Right cardiac atrium (tissue), 5 donors: ENCODE results near the gene HMGXB4. TPM values are rescaled to one million over a fixed set of nuclear protein-coding genes. Genes with fewer than 3 reads are reported as not detected.
A peak's percentile ranks its signal among the peaks of the same experiment; 100 is the strongest.

ENCODE experiments used
- ATAC-seq, 2 donors: fragments of 200-7000 bp; cut with Tn5 transposase; one replicate each; pipeline versions ENCODE4 v1.8.0 to v1.9.1; 2020; ENCODE audit warnings: moderate library complexity in 2 of 2, mild to moderate bottlenecking in 1 of 2
- DNase-seq, 3 donors: peaks; one replicate each; pipeline ENCODE4 v3.0.0-alpha.2; 2020
- H3K27ac ChIP-seq: one replicate; pipeline ENCODE4 v1.5.1; 2013; ENCODE audit warnings: mild to moderate bottlenecking, low read length, control low read depth, moderate library complexity
- H3K27me3 ChIP-seq: one replicate; pipeline ENCODE4 v1.6.1; 2013; ENCODE audit not compliant: control insufficient read depth, insufficient read depth
- H3K4me1 ChIP-seq: one replicate; pipeline ENCODE4 v1.6.1; 2013; ENCODE audit warnings: low read length; ENCODE audit not compliant: control insufficient read depth, insufficient read depth
- H3K4me3 ChIP-seq: one replicate; pipeline ENCODE4 v1.5.1; 2013; ENCODE audit warnings: low read length, control low read depth
- H3K9me3 ChIP-seq: one replicate; pipeline ENCODE4 v1.6.1; 2013; ENCODE audit warnings: low read length; ENCODE audit not compliant: control insufficient read depth
- WGBS: extraction: QIAGEN DNeasy Blood & Tissue Kit; methylation state at CpG from one replicate; pipeline ENCODE4 v1.1.7; 2013; 5-methylcytosine and 5-hydroxymethylcytosine counted together
- intact Hi-C, 4 donors: fragments of 100-400 bp; cut with DNase I; formaldehyde crosslinking; loops; one replicate each; pipeline versions ENCODE4 v1.11.0 to v1.14.0; 2022 to 2023
- microRNA-seq, 2 donors: library from miRNA; unstranded; fragments of <30 nt; microRNA quantifications; one replicate each; pipeline ENCODE4 v1.2.0, GENCODE V29; 2020 to 2021
- polyA plus RNA-seq: library from polyadenylated mRNA; stranded (reverse); fragments of 200-250 nt; gene quantifications from one replicate; pipeline ENCODE4 v1.2.3, GENCODE V29; 2013
- total RNA-seq, 4 donors: library from RNA; stranded (reverse); fragmentation: NEBNext Ultra II Directional; extraction: Animal tissue kit (Norgen Biotek cat#: 25700); gene quantifications; one replicate each; pipeline ENCODE4 v1.2.1, GENCODE V29; 2021
- donor health status: healthy with polysubstance abuse.
- donor health status: DM: no; HTN: yes; CAD: no.
- donor health status: DM: no; HTN: no; CAD: no.
- donor health status: DM: no; HTN: yes; CAD: no; lungs with severe emphysema.
- donor health status: DM: yes; HTN: yes; CAD: no.

Gene HMGXB4
- total and polyA plus RNA-seq, 5 donors = 5.7 to 11.3 (median 10.5) TPM

DNA sequence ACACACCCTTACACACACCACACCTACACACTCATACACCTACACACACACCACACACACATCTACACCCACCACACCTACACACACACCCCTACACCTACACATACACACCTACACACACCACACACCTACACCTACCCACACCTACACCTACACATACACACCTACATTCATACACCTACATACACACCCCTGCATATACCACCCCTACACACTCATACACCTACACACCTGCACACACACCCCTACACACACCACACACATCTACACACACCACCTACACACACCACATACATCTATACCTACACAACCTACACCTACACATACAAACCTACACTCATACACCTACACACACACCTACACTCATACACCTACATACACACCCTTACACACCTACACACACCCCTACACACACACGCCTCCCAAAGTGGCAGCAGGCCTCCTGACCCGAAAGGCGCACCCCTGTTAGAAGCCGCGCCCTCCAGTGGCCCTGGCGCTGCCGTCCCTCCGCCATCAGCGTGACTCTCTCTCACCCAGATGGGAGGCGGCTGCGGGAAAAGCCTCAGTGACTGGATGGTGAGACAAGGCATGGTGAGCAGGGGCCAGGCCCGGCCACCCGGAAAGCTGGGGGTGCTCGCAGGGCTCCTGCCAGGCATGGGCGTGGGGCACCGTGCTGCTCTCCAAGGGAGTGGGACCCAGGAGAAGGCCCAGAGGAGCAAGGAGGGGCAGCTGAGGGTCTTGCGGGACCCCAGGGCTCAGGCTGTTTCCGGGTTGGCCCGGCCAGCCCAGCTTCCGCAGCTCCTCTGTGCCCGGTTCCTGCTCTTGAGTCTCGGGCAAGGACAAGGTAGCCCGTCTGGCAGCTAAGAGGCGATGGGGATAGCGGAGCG is 86.6 kb downstream of the HMGXB4 start:
- no peak overlapping the region for H3K4me3 ChIP-seq
- H3K27ac ChIP-seq = no peak overlapping the region
- peak in 1 of 3 donors; percentile 49 for DNase-seq
- WGBS = 96% methylated on average over 26 of the region's 26 CpGs
- H3K9me3 ChIP-seq = no peaks in the 10 kb centered on the region
- intact Hi-C loops = no loop called here
- H3K4me1 ChIP-seq = no peaks in the 10 kb centered on the region
- H3K27me3 ChIP-seq = no peaks in the 10 kb centered on the region
- no peak for ATAC-seq

DNA sequence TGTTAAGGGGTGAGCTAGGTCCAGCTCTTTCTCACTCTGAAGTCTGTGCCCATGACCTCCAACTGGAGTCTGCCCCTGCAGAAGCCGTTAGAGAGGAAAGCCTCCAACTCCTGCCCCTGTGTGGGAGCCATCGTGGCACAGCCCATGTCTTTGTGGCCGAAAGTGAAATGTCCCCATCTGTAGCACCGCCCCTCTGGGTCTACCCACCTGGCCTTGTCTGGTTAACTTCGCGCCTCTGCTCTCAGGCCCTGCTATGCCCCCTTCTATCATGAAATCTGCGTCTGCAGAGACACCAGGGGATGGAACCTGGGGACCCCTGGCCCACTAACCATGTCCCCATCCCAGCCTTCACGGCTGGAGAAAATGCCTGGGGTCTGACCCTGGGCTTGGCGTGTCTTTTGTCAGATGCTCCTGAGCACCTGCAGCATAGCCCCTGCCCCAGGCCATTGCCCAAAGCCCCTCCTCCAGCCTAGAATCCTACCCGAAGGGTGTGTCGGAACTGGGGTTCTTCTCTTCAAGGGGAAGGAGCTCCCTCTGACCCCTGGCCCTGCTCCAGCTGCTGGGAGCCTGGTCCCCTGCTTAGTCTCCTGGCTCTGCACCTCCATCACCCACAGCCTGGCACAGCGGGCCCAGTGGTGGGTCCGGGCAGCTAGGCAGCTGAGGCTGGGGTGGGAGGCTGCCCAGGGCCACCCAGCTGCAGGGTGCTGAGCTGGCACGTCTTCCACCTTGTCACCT is 87.8 kb downstream of the HMGXB4 start:
- Histone ChIP-seq H3K27ac (no peak overlapping the region), H3K4me1 (no peaks in the 10 kb centered on the region), H3K4me3 (no peak overlapping the region), H3K9me3 (no peaks in the 10 kb centered on the region), H3K27me3 (no peaks in the 10 kb centered on the region)
- 89% methylated on average over 14 of the region's 14 CpGs for WGBS
- ATAC-seq (no peak), DNase-seq (no peak)
- intact Hi-C loops = no loop called here

Small RNA genes lying within 50 kb of the gene (microRNA-seq; reads per million reads assigned to microRNA genes)
- gene MIR3909 (1.6 to 13.9 reads per million in 2 donors), gene MIR6069 (0 reads per million in 2 donors)

Other genes starting within 250 kb of the HMGXB4 start
- not detected for gene ISX, start 191.3 kb upstream of the HMGXB4 start, total RNA-seq
- gene ISX, start 191.3 kb upstream of the HMGXB4 start, polyA plus RNA-seq = not detected
- 10 to 100 TPM; 54.0 to 75.9 (median 63.6) TPM for gene TOM1, start 42.4 kb downstream of the HMGXB4 start, total RNA-seq
- gene TOM1, start 42.4 kb downstream of the HMGXB4 start, polyA plus RNA-seq = 55.9 TPM
- gene HMOX1, start 123.6 kb downstream of the HMGXB4 start, total RNA-seq = 10 to 100 TPM in 2 of 4 donors, 1 to 10 TPM in 2; 6.2 to 10.8 (median 9.6) TPM
- 6.1 TPM for gene HMOX1, start 123.6 kb downstream of the HMGXB4 start, polyA plus RNA-seq
- 10 to 100 TPM in 2 of 4 donors, 1 to 10 TPM in 2; 7.4 to 15.8 (median 11.0) TPM for gene MCM5, start 142.6 kb downstream of the HMGXB4 start, total RNA-seq
- 7.3 TPM for gene MCM5, start 142.6 kb downstream of the HMGXB4 start, polyA plus RNA-seq